CD4-positive, alpha-beta T cell treated with Interleukin-17A for 1 hour (primary cell): ENCODE data around the gene DCST2.
"Not testable (repeated sequence)": the region's sequence is repeated elsewhere in the genome, so short reads cannot be mapped to it uniquely, and the experiment has no call there.

Experiments used
- DNase-seq: peaks from one replicate; pipeline ENCODE4 v3.0.0-alpha.2; 2020

DCST2 gene

DNA sequence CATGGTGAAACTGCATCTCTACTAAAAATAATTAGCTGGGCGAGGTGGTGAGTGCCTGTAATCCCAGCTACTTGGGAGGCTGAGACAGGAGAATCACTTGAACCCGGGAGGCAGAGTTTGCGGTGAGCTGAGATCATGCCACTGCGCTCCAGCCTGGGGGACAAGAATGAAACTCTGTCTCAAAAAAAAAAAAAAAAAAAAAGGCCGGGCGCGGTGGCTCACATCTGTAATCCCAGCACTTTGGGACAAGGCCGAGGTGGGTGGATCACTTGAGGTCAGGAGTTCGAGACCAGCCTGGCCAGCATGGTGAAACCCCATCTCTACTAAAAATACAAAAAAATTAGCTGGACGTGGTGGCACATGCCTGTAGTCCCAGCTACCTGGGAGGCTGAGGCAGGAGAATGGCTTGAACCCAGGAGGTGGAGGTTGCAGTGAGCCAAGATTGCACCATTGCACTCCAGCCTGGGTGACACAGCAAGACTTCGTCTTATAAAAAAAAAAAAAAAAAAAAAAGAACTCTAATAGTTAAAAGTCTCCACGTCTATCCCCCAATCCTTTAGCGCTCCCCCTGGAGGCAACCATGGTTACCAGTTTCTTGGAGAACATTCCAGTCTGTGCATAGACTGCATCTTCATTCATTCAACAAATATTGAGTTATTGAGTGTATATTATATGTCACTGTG lies 38.1 kb downstream of the DCST2 start:
- not testable (repeated sequence) for DNase-seq

DNA sequence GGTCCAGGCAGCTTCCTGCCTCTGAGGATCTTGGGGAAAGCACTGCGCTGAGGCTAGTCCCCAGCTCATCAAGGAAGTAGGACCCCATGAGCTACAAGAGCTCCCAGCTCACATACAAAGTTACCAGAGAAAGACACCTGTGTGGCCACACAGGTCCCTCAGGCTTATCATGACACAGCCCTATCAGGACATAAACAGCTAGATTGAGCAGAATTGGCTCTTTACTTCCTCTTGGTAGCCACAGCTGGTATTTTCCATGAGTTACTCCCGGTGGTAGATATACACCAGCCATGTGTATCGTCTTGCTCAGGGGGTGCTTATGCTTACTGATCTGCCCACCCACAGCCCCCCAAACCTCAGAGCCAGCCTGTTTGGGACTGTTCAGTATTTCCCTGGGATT lies 39.0 kb downstream of the DCST2 start:
- DNase-seq, result no peak

DNA sequence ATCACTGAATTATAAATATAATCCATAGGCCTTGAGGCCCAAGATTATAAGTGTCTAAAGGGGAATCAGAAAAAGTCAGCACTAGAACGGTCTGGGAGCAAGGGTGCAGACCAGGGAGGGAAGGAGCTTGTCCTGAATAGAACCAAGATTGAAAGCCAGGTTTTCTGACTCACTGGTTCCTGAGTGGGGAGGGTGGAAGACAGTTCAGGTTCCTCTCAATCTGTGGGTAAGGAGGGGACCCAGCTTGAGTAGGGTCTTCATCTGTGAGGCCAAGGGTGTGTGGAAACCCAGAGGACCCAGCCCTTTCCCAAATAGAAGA lies 39.4 kb downstream of the DCST2 start:
- DNase-seq, result no peak

DNA sequence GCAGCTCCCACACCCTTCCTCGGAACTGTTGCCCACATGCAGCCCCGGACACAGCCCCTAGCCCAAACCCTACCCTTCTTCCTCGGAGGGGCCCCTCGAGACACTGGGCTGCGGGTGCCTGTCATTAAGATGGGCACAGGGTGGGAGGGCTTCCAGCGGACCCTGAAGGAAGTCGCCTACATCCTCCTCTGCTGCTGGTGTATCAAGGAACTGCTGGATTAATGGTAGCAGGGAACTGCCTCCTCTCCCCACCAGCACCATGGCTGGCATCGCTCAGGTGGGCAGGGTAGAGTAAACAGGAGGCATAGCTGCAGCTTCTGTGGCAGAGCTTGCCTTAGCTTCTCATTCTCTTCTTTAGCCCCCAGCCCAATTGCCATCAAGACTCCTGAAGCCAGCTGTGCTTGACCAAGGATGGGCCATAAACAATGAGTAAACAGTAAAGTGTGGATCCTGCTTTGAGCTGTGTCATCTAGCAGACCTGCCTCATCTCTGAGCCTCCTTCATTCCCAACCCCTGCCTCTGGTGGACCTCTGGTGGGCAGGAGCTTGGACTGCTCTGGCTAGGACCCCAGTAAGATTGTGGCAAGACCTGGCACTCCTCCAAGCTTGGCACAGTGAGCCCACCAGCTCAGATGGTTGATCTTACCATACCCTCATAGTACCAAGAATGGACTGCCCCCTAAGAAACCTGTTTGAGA lies 39.9 kb downstream of the DCST2 start, which contains the start of gene LENEP:
LENEP (plus strand) TSS at position 15 of the 697 bp plus-strand sequence; CDS start at position 37, 22 bp downstream.
- no peak for DNase-seq

DNA sequence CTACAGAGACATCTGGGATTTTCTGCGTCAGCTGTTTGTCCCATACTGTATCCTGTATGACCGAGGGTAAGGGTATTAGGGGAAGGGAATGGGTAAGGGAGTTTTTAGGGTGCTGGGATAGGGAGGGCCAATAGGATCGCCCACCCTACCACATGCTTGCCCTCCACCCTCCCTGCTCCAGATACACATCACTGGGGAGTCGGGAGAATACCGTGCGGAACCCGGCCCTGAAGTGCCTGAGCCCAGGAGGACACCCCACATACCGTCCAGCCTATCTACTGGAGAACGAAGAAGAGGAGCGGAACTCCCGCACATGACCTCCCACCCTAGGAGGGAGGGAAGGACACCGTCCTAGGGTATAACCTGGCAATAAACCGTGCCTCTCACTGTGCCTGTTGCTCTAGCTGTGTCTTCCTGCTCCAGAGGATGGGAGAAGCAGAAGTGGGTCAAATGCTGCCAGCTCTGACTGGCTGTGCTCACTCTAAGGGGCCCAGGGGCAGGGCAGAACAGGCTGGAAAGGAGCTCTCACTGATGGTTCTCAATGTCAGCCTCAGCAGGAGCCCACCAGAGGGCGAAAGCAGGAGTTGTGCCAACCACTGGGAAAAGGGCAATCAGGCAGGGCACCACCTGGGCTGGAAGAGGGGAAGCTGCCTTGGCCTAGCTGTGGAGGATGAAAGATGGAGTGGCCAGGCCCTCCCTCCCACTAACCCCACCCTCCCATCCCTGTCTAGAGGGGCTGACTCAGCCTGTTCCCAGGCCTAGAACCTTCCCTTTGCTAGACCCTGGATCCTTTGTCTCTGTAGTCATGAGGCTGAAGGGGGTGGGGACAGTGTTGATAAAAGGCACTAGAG lies 40.6 kb downstream of the DCST2 start:
- no peak for DNase-seq

DNA sequence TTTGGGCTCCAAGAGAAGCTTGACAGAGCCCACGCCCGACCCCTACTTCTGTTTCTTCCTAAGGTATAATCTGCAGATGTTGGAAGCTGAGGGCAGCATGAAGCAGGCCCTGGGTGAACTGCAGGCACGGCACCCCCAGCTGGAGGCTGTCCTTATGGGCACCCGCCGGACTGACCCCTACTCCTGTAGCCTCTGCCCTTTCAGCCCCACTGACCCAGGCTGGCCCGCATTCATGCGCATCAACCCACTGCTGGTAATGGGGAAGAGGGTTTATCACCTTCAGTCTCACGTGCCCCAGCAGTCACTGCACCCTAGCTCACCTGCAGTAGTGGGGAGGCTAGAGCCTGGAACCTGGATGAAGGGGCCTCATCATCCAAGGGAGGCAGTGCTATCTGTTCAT lies 43.3 kb downstream of the DCST2 start:
- no peak for DNase-seq

DNA sequence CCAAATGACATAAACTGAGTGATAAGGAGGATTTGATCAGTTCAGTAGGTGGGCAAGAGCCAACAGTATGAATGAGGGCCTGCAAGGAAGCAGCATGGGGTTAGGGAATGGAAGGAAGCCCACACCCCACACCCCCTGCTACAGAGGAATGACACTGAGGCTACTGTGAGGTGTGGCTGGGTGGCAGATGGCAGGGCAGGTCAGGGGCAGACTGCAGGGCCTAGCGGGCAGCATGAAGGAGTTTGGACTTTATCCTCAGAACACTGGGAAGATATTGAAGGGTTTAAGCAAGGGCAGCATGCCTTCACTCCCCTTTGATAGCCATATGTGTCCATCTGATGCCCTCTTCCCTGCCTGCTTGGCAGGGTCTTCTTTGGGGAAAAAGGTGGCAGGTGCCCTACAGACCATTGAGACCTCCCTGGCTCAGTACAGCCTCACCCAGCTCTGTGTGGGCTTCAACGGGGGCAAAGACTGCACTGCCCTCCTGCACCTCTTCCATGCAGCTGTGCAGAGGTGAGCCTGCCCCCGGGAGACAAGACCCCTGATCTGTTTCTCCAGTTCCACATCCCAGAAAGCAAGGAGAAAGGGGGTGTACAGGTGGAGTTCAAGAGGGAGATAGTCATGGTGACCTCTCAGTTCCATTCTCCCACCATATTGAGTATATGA lies 44.3 kb downstream of the DCST2 start:
- DNase-seq, result no peak

DNA sequence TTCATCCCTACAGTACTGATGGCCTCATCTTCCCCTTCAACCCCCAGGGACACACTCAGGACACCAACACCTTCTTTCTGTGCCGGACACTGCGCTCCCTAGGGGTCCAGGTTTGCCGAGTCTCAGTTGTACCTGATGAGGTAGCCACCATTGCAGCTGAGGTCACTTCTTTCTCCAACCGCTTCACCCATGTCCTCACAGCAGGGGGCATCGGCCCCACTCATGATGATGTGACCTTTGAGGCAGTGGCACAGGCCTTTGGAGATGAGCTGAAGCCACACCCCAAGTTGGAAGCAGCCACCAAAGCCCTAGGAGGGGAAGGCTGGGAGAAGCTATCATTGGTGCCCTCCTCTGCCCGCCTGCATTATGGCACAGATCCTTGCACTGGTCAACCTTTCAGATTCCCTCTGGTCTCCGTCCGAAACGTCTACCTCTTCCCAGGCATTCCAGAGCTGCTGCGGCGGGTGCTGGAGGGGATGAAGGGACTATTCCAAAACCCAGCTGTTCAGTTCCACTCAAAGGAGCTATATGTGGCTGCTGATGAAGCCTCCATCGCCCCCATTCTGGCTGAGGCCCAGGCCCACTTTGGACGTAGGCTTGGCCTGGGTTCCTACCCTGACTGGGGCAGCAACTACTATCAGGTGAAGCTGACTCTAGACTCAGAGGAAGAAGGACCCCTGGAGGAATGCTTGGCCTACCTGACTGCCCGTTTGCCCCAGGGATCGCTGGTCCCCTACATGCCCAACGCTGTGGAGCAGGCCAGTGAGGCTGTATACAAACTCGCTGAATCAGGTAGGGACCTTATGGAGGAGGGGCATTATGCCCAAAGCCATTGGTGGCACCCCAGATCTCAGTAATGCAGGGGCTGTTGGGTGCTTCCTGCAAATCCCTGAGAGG lies 45.3 kb downstream of the DCST2 start:
- no peak for DNase-seq

DNA sequence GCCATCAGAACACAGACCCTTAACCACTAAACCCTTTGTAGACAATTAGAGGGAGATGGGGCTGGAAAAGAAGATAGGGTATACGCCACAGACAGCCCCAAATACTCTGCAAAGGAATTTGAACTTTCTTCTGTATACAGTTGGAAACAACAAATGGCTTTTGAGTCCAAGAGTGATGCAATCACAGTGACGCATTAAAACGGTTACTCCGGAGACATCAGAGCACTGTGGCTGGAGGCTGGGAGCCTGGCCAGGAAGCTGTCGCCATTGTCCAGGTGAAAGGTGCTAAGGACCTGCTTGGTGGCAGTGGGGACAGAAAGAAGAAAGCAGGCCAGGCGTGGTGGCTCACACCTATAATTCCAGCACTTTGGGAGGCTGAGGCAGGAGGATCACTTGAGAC lies 46.3 kb downstream of the DCST2 start:
- DNase-seq, result no peak

DNA sequence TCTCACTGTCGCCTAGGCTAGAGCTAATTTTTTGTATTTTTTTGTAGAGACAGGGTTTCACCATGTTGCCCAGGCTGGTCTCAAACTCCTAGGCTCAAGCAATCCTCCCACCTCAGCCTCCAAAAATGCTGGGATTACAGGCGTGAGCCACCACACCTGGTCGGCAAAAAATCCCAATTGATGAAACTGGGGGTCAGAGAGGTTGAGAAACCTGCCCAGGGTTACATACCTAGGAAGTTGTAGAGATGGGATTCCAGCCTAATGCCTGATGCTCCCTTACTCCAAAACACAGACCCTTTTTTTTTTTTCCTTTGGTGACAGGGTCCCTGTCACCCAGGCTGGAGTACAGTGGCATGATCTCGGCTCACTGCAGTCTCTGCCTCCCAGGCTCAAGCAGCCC lies 46.8 kb downstream of the DCST2 start:
- not testable (repeated sequence) for DNase-seq

DNA sequence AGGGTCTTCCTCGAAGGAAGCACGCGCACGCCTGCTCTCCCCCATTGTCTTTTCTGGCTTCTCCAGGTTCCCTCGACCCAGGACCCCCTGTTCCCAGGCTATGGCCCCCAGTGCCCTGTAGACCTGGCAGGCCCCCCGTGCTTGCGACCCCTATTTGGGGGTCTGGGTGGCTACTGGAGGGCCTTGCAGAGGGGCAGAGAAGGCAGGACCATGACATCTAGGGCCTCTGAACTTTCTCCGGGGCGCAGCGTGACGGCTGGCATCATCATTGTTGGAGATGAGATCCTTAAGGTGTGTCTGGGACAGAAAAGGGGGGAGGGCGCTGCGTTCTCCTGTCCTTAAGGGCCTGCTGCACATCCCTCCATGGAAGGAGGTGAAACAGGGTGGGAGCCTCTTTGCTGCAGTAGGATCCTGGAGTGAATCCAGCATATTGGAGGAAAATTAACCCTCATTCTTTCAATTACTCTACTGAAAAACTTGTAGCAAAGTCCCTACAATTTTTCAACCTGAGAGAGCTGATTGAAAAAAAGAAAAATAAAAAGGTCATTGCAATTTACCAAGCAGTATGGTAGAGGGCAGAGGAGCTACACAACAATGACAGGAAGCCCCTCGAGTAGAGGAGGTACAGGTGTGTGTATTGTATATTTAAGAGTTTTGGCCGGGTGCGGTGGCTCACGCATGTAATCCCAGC lies 49.7 kb downstream of the DCST2 start:
- no peak for DNase-seq

DNA sequence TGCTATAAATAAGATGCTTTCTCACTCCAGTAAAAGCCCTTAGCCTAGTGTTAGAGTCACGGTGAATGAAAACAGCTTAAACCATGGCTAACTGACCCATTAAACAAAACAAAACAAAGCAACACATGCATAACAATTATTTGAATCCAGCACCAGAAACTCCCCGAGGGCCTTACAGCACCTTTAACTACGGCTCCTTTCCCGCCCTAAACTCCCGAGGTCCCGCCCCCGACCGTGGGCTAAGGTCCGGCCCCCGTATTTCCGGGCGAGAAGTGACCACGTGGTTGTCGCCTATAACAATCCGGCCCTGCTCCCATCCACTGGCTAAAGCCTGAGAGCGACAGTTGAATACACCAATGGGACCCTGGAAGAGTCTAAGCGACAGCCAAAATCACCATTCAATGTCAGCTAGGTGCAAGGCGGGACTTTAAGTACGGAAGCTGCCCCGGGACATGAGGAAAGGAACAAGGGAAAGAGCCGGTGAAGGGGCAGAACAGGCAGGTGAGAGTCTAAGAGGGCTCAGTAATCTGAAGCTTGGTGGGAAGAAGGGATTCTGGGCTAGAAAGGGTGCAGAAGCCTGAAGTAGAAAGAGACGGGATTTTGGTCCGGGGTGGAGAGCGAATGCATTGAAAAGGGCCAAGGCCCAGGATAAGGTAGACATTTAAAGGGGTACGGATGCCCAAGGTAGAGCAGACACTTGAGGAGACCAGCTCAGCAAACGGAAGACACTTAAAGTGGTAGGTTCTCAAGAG lies 50.5 kb downstream of the DCST2 start, which contains the start of gene FLAD1:
FLAD1 (plus strand) TSS at position 448 of the 752 bp plus-strand sequence. CDS start 351 bp downstream, outside the sequence.
- DNase-seq, result peak; percentile 99

DNA sequence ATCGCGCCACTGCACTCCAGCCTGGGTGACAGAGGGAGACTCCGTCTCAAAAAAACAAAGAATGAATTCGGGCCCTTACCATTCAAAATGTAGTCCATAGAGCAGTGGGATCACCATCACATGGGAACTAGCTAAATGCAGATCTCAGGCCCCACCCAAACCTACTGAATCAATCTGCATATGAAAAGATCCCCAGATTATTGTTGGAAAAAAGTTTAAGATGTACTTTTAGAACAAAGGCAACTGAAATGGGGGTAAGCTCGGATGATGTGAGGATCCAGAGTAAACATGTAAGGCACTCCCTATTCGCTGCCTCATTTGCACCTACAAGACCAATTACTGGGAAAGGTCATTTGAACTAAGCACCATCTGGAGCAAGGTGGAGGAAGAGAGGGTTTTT lies 51.2 kb downstream of the DCST2 start:
- no peak for DNase-seq

DNA sequence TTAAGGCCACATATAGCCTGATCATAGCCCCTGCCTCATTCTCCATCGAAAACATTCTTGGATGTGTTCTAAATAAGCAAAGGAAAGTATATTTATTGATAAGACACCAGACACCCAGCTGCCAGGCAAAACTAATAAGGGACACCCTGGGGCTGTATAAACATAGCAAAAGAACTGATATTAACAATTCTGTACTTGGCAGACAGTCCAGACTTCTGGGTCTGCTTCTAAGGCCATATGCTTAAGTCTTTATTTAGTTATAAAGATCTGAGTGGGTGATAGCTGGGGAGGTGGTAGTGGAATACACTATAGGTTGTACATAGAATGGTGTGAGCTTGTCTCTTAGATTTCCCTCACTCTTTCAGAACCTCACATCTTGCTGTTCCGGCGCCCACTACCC lies 55.2 kb downstream of the DCST2 start:
- no peak for DNase-seq

DNA sequence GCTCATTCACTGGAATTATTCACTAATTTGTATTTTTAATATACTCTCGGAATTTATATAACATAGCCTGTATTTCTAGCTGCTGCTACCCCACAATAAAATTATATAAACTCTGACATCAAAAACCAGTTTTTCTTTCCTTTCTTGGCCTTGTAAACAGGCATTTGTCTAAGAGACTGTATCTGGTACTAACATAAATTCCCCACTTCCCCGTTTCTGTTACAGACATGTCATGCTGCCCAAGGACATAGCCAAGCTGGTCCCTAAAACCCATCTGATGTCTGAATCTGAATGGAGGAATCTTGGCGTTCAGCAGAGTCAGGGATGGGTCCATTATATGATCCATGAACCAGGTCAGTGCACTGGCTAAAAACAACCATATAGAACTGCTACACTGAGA lies 55.8 kb downstream of the DCST2 start:
- DNase-seq, result not testable (repeated sequence)

DNA sequence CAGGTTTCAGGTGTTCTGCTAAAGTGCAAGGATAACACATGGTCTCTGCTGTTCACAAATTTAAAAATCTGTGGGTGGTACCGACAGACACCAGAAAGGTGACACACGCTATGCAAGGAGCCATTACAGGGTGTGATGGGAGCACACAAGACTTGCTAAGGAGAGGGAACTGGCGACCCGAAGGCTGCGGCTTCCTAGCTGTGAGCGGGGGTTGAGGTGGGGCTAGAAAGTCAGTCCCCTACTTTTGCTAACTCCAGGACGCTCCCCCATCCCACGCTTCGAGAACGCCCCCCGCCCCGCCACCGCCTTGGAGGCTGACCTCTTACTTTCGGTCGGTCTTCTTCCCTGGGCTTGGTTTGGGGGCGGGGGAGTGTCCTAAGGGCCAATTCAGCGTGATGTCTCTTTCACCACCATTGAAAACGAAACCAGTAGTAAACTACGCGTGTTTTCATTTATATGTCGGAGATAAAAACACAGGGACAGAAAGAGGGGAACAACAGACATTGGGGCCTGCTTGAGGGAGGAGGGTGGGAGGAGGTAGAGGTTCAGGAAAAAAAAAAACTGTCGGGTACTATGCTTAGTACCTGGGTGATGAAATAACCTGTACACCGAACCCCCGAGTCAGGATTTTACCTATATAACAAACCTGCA lies 58.0 kb downstream of the DCST2 start:
- DNase-seq, result peak; percentile 65

DNA sequence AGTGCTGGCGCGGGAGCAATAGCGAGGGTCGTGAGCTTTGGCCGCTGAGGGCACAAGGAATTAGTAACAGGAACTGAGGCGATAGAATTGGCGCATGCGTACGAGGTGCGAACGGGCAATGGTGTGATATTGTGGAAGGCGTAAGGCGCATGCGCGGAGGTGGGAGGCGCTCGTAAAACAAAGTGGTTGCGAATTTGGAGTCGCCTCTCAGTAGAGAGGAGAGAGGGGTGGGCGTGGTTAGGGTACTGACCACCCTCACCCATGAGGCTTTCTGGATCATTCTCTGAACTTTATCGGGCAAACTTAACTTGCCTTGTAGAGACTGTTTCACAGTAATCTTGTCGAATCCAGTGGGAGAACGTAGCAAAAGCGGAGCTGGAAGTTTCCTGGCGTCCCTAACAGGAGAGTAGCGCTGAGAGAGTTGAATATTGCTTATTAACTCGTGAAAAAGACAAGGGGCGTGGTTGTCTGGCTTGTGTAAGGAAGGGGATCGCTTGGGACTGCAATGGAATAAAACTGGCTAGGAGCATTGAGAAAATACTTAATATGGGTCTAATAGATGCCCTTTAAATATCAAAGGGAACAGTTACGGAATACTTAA lies 58.7 kb downstream of the DCST2 start:
- DNase-seq, result peak; percentile 96

DNA sequence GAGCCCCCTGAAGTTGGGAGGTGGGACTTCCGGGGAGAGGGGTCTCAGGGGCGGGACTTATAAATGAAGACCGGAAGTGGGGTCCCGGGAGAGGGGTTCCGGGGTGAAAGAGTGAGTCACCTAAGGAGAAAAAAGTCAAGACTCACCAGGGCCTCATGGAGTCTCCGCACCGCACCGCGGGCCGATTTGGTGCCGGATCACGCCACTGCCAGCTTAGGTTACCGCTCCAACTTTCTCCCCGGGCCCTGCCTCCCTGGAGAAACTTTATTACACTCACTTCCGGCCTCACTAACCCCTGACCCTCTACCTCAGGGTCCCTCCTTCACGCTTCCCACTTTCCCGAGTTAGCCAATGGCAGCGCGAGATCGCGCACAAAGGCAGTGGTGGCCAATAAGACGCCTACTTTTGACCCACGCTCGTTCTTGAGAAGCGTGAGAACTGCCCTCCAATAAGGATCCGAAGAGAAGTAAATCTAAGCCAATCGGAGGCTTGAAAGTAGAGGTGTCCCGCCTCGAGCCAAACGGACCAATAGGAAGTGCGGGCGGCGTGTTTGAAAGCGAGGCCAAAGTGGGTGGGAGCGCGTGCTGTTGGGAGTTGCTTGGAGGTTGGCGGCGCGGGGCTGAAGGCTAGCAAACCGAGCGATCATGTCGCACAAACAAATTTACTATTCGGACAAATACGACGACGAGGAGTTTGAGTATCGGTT lies 59.3 kb downstream of the DCST2 start, which contains the start of gene CKS1B:
CKS1B (plus strand) TSS at position 580 of the 706 bp plus-strand sequence; CDS start at position 645, 65 bp downstream.
- peak; percentile 100 for DNase-seq
